ENCODE data around the gene ATXN7L1.
A peak's percentile ranks its signal among the peaks of the same experiment; 100 is the strongest.

The ATXN7L1 gene

DNA sequence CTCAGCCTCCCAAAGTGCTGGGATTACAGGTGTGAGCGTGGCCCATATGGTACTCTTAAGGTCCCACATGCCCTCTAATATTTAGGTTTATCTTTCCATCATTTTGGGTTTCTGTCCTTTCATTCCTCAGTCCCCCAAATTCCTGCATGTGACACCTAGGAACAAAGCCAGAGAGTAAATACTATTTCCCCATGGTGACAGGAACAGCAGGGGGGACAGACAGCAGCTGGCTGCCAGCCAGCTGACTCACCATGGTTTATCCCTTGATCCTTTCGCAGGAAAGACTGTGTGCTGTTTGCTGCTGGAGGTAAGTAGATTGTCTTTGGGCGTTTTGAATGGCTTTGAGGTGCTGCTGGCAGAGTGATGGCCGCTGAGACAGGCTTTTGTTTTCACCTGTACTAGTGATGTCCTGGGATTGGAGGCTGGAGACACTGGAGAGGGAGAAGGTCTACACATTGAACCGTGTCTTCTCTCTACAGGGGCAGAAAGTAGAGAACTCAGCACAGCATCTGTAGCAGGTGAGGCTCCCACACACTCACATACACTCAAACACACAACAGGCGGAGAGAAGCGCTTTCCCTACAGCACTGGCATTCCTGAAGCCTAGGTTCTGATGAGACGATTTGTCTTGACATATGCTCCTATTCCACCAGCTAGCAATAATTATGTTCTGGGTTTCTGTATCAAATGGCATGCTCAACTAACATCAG lies 211.4 kb downstream of the ATXN7L1 start:
- DNase-seq, result no peak

DNA sequence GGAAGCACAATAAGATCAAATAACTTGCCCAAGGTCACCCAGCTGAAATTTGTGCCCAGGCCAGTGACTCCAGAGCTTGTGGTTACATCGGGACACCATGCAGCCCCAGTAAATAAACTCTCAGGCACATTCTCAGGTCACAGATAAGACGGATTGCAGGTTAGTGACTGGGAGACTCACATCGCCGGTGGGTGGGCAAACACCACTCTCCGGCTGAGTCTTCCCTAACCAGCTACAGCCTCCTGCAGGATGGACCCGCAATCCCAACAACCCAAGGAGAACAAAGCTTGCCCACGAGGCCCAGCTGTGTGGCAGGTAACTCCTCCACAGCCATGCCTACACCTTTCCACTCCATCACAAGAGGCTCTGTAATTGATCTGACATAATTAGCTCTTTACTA lies 213.4 kb downstream of the ATXN7L1 start:
- DNase-seq, result no peak

DNA sequence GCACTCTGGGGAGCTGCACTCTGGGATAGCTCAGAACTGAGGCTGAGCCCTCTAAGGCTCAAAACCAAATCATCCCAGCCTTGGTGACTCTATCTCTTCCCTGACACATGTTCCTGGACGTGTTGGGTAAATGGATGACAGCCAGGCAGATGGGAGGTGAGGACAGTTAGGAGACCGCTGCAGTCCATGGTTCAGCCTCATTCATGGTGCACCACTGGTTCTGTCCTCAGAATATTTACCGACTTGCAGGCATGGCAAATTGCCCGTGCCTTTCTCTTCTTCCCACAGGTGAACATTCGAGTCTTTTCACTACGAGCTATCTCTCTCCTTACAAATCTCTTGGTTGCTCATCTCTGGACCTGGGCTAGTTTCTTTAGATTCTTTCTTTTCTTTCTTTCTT lies 214.8 kb downstream of the ATXN7L1 start:
- DNase-seq, result no peak

DNA sequence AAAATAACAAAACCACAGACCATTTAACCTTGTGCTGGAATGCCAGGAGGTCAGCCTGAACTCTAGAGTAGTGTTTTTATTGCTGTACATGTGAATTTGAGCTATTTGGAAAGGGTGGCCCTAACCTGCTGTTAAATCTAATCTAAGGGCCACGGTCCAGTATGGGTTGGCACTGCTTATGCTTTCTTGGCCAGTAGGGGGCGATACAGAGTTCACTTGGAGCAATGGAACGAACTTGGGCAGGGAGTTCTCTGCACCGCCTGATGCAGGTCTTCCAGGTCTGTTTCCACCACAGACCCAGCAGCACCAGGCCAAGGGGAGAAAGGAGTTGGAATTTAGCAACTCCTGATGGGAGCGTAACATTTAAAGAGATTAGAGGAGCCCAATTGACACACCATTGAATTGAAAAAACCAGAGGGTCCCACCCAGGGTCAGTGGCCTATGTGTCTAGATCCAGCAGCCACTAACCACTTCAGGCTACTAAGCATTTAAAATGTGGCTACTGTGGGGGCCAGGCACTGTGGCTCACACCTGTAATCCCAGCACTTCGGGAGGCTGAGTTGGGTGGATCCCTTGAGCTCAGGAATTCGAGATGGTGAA lies 219.4 kb downstream of the ATXN7L1 start:
- DNase-seq, result peak; percentile 24

DNA sequence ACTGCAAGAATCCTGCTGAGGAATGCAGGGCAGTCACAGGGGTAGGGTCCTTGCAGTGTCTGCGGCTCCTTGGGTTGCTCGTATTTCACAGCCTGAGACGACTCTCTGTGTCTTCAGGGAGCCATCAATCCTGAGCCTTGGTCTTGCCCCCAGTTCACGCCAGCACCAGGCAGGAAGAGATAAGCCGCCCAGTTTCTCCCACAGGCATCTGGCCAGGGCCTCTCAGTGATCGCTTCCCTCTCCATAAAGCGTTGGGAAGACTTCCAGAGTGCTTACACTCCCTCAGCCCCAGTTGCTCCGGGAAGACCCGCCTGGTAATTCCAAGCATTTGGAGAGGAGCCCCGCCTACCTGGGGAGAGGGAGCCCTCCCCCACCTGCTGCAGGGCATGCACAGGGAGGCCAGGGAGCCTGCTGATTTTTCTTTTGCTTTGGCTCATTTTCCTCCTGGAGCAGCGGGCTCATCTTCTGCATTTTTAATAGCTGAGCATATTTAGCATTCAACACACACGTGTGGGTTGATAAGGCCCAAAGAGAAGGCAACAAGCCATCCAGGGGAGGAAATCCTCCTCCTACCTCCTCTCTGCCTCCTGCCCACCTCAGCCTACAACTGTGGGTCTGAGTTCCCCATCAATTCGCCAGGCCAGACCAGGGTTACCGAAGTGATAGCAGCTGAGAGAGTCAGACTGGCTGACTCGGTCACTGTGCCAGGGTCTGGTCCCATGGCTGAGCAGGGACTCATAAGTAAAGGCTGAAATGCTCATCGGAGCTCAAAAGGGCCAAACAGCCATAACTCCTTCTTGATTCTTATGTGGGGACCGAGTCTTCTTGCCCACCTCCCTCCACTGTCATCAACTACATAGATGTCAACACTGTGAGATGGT lies 220.7 kb downstream of the ATXN7L1 start:
- no peak for DNase-seq

DNA sequence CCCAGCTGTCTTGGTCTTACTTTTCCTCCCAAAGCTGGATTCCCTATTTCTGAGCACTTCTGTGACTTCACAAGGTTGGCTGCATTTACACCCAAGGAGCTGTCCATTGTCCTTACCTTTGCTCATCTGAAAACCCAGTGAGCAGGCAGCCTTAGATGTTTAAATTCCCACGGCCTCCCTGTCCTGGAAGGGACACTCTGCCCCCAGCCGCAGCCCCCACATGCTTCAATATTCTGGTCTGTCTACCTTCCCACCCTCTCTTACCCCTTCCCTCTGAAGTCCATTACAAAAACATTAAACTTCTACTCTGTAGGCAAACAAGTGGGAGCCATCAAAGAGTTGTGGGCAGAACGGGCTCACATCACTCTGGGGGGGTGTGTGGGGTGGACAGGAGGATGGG lies 221.3 kb downstream of the ATXN7L1 start:
- DNase-seq, result no peak

DNA sequence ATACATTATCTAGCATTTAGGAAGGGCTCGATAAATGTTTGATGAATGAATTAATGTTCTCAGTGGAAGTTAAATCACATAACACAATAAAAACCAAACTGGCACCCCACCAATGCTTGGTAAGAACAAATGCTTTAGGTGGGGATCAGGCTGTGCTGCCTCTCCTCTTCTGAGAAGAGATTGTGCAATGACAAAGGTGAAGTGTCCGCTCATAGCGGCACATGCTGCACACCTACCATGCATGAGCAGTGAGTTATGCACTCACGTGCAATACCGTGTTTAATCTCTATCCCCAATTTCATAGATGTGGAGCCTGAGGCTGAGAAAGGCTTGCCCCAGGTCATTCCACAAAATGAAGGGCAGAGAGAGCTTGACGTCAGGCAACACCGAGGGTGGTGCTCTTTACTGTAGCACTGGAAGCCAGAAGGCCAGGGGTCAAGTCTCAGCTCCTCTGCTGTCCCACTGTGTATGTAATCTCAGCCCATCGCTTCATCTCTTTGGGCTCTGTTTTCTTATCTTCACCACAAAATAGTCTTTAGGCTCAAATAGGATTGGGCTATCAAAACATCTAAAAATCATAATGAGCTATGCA lies 222.2 kb downstream of the ATXN7L1 start:
- no peak for DNase-seq

DNA sequence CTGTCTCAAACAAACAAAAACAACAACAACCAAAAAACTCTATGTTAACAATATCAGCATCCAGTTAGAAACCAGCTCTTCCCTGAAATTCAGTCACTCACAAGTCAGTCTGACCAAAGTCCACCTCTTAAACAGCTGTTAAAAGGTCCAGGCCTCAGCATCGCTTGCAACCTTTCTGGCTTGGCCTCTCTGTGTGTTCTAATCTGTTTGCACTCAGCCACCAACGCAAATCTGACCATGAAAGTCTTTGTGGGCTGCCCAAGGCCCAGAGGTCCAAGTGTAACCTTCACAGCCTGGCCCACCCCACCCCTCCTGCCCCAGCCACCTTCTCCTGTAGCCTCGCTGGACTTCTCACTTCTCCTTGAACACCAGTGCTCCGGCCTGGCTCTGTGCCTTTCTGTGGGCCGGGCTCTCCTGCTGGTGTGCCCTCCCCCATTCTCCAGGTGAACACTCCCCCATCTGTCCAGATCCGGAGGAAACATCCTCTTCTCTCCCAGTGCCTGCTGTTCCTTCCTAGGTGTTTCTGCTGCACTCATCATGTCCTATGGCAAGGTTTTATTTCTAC lies 222.9 kb downstream of the ATXN7L1 start:
- no peak for DNase-seq

DNA sequence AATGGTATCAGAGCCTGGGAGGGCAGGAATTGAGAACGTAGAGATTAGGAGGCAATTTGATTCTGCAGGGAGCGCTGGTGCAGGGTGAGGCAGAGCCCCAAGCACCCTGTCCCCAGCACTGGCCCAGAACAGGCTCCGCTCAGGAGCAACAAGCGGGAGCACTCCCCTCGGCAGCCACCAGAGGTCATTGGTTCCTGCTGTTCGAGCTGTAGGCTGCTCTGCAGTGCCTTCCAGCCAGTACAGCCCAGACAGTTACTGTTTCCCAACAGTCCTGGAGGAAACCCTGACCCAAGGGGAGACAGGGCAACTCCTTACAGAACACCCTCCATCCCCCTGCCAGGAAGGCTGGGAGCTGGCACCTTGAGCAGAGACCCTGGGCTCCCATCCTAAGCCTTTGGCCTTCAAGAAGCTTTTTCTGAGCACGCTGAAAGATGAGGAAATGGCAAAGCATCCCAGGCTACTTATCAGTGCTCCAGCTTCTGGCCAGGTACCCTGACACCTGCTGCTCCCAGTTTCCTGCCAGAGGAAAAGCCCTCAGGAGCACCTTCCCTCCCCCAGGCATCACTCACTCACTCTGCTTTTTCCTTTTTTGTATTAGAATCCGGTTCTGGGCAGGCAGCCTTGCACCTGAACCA lies 223.9 kb downstream of the ATXN7L1 start:
- DNase-seq, result peak; percentile 63

DNA sequence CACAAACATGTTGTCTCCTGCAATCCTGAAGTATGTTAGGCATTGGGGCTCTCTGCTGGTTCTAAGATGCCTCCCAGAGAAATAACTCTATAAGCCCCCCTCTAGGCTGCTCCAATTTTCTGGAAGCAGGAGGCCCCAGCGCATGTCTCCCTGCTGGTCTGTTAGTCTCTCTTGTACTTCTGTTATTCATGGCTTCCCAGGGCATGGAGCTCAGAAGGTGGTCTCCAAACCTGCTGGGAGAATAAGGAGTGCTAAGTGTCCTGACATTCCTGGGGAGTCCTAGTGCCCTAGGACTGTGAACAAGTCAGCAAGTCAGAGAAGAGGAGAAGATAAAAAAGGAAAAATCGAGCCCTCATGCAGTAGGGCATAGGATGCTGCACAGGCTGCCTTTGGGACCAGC lies 224.6 kb downstream of the ATXN7L1 start:
- DNase-seq, result no peak

DNA sequence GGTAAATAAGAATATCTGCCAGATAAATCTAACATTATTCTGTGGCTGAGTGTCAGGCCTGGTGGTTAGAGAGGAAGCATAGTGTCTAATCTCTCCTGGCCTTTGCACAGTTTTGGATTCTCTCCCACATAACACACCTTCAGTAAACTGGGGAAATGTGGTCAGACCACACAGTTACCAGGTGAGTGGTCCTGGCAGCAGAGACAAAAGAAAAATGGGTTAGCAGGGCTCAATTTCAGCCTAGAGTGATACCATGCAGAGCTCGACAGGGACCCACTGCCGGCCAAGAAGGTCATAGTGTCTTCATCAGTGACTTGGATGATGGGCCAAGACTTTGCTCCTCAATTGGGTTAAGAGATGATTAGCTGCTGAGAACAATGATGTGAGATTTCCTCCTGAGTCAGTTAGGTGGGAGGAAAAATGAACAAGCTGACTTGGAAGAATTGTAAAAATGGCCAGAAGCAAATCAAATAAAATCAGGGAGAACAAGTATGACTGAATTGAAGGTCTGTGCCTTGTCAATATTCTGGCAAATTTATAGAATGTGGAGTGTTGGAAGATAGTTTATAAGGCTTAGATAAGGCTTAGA lies 225.9 kb downstream of the ATXN7L1 start:
- no peak for DNase-seq

DNA sequence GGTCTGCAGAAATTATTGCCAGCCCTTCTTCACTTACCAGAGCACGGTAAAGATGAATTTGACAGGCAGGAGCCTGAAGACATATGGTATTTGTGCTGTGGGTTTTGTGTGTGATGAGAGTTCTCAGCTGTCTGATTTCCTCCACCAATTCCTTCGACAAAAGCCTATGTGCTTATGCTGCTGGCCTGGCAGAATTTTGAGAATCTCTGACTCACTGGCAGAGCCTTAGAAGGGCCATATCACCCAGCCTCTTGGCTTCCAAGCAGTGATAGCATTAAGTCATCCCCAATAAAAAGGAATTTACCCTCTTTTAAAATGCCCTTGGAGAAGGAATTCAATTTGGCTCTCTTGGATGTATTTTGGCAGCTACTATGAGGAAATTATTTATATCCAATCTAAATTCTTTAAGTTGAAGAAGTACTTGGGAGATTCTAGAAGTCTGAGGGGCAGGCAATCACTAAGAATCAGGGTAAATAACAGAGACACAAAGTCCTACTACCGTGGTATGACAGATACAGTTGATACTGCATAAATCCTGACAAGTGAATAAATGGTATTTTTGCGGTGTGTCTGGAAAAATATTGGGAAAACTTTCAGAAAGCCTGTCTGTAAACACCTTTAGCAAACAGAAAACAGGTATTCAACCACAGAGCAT lies 226.5 kb downstream of the ATXN7L1 start:
- DNase-seq, result no peak

DNA sequence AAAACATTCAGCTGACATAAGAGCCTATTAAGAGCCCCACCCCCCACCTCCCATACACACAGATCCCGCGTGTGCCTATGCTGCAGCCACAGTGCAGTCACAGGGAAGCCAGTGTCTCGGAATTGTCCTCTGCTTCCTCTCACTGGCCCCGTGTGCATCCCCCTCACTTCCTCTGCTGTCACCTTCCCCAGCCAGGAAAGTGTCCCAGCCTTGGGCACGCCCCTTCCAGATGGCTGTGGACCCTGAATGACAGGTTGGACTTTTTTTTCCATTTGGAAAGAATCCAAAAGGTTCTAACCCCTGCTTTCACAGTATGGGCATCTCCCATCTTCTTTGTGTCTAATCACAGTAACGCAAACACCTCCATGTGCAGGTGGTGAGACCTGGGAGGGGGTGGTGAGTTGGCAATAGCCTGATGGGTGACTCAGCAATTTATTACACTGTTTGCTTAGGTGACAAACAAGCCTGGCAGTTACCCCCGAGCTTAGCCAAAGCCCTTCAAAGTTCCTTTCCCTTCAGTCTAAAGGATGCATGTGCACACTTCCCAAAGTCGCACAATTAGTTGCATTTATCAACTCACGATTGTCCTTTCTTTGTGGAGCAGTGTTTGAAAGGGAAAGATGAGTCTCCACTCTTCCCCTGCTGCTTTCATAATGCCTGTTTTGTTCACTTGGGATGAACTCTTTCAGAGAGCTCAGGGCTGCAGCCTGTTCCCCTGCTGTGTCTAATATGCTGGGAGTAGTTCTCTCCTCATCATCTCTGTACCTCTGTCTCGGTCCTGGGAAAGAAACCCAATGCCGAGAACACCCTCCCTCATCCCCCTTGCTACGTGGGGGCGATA lies 227.6 kb downstream of the ATXN7L1 start:
- peak; percentile 44 for DNase-seq

DNA sequence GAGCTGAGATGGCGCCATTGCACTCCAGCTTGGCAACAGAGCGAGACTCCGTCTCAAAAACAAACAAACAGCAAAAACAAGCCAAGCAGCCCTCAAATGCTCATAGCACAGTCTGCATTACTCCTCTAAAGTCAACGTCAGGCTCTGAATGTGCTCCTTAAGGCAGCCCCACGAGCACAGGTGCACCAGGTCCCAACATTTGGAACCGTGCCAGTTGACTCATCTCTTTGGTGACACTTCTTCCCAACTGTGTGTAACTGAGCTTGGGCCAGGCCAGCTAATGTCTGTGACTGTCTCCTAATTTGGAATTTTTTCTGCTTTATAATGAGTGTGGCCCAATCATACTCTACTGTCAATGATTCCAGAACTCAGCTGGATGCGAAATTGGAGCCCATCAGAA lies 228.8 kb downstream of the ATXN7L1 start:
- DNase-seq, result no peak

DNA sequence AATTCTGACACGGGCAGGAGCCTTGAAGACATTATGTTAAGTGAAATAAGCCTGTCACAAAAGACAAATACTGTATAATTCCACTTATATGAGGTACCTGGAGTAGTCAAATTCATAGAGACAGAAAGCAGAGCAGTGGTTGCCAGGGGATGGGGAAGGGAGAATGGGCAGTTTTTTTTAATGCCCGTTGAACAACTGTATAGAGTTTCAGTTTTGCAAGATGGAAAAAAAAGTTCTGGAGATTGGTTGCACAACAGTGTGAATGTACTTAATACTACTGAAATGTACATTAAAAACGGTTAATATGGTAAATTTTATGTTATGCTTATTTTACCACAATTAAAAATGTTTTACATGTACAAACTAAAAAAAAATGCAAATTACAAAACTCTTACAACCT lies 231.5 kb downstream of the ATXN7L1 start:
- peak; percentile 41 for DNase-seq

DNA sequence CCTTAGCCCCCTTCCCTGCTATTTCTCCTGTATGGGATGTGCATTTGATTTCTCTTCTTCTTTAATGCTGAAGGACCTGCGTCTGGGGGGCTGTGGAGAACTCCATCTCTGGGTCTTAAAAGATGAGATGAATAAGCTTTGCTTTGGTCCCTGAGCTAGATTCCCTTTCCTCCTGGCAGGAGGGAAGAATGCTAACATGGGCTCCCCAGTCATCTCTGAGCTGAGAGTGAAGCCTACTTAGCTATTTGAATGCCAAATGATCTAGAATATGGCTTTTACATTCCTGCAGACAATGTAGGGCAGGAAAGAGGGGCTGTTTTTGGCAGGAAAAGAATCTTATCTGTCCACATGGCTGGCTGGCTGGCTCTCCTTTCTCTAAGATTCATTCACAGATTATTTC lies 232.5 kb downstream of the ATXN7L1 start:
- peak; percentile 57 for DNase-seq

DNA sequence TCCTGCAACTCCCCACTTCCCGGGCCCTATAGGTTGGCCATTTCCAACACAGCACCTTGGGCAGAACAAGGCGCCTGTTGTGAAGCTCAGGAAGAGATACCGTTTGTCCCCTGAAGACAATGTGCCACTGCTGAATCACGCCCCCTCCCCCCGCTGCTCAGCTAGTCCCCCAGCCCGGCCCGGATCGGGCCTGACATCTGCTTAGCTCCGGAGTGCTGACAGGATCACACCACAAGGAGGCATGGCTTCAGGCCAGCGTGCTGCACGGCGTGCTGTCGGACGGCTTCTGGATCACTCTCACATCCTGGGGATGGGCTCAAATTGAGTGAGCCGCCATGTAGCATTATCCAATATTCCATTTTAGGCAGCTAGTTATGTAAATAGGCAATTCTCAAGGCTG lies 233.0 kb downstream of the ATXN7L1 start:
- peak; percentile 60 for DNase-seq

DNA sequence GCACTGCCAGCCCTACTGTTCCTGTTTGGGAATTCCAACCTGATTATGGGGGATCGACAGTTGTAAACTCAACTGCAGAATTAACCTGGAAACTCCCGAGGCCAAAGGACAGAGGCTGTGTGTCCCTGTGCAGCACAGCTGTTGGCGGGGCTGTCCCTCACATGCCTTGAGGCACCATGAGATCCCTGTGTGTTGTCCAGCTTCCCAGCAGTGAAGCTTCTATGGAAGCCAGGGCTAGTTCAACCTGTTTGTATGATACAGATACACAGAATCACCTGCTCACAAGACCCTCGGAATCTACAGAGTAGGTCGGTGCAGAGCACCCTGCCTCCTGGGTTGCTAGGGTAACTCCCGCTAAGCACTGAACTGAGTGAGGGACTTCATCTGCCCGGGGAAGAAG lies 234.1 kb downstream of the ATXN7L1 start:
- DNase-seq, result no peak

DNA sequence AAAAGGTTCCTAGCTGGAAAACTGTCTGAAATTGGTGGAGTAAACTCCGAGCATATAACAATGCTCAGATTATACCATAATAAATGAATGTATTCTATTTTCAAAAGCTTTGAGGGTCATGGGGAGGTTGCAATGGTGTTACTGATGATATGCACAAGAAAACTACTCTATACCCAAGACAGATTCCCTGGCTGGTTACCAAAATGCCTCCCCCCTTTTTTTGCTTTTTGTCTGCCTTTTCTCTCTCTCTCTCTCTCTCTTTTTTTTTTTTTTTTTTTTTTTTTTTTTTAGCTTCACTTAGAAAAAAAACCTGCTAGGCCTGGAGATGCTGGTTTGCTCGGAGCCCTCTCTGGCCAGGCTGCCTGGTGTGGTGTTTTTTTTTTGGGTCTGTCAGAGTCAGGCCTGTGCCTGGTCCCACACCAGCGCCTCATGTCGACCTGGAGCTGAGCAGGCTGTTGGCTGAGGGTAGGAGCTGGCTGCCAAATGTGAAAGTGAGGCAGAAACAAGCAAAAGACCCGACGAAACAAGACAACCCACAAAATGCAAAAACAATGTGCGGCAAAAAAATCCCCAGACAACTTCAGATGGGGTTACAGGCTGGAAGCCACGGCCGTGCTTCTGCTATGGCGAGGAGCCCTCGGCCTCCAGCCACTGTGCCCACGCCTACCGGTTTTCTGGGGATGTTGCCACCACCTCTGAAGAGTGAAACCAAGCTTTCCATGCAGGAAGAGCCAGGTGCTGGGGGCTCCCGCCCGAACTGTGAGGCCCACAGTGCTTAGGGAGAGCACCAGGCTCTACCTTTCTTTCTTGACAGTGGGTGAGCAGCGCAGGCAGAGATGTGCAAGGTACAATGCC lies 235.2 kb downstream of the ATXN7L1 start:
- DNase-seq, result no peak

Measured in NCI-H526 treated with DMSO at 0.1 percent for 48 hours (cell line).